Retina (tissue), 1 donor: ENCODE data around the gene KIF3A.

Source experiments
- DNase-seq: peaks from one replicate; pipeline ENCODE4 v3.0.0-alpha.2; 2016

Gene KIF3A

DNA sequence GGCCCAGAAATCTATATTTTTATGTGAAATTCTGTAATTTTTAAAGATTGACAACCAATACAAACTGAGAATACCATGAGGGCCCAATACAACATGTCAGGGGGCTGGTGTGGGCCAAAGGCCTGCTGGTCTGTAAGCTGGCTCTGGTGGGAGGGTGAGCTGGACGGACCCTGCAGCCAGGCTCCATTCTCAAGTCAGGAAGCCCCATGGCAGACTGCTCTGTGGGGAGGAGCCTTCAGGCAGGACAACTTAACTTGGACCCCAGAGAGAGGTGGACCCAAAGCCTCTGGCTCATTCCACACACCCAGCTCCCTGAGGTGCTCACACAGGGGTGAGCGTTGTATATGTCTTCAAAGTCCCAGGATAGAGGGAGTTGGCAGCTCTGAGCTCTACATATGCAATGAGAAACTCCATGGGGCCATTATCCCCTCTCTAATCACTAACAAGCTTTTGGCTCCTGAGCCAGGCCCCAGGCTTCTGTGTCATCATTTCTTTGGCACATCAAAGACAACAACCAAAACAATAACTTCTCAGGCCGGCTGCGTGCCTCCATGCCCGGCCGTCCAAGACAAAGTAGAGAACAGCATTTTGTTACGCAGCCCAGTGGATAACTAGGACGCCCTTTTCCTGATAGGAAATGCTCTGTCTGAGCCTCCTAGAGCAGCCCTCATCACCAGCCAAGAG, 33.3 kb upstream of the KIF3A start:
- DNase-seq = peak; percentile 16

DNA sequence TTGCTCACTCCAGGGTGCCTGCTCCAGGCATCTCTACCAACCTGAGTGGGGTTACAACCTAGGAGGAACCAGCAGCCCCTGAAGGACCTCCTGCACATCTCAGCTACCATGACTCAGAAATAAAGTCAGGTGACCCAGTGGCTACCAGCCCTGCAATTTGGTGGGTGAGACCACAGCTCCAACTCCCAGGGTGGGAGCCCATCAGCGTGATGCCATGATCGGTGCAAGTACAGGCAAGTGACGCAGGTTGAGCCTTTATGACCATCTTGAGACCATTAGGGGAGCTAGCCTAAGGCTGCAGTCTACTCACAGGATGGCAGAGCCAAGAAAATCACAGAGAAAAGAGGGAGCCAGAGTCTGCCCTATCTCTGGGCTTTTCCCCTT, 31.1 kb upstream of the KIF3A start:
- no peak for DNase-seq

DNA sequence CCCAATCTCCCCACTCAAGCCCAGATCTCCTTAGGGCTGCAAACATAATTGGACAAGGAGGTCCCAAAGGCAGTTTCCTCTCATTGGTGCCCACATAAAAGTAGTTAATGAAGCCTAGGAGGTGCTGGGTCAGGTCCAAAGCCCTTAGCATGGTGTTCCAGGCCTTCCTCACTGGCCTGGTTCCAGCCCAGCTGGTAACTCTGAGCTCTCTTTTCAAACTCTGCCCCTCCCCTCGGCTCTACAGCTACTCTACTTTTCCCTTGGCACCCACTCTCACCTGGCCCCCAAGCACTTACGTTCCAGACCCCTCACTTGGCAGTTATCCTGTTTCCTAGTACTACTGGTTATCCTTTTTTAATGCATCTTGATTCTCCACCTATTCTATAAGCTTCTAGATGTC, 29.8 kb upstream of the KIF3A start:
- no peak for DNase-seq

DNA sequence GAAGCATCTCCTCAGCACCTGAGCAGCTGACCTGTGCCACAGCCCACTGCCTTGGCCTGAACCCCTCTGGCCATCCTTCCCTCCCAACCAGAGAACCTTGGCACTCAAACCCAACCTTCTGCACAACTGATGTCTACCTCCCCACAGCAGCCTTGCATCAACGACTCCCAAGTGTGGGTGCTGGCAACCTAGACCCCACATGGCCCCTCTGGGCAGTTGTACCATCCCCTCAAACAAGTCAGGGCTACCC, 29.4 kb upstream of the KIF3A start:
- DNase-seq = no peak

DNA sequence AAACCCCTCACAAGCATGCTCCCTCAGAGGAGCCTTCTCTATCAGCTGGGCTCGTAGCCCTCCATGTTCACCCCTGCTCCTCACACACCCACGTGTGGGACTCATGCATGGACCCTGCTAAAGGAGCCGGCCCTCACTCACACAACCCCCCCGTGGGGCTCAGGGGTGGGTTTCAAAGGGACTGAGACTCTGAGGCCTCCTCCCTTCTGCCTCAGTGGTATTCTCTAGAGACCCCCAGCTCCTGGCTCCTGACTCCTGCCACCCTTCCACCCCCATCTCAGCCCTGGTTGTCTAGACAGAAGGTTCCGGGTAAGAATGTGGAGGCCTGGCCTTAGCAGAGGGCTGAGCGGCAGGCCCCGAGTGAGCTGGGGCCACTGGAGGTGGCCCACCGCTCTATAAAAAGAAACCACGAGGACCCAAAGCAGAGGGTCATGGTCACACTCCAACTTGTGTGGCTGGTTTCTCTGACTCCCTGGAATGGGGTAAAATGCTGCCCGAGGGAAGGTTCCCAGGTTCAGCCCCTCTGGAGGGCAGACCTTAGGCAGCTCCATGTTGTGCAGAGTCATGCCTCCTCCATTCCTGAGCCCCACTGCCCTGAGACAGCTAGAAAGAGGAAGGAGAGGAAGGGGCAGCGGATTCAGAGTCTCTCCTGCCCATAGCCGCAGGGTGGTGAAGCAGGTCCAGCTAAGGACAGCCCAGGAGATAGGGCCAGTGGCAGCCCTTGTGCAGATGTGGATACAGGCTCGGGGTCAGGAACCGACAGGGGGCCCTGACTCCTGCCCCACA, 28.9 kb upstream of the KIF3A start:
- DNase-seq = no peak

DNA sequence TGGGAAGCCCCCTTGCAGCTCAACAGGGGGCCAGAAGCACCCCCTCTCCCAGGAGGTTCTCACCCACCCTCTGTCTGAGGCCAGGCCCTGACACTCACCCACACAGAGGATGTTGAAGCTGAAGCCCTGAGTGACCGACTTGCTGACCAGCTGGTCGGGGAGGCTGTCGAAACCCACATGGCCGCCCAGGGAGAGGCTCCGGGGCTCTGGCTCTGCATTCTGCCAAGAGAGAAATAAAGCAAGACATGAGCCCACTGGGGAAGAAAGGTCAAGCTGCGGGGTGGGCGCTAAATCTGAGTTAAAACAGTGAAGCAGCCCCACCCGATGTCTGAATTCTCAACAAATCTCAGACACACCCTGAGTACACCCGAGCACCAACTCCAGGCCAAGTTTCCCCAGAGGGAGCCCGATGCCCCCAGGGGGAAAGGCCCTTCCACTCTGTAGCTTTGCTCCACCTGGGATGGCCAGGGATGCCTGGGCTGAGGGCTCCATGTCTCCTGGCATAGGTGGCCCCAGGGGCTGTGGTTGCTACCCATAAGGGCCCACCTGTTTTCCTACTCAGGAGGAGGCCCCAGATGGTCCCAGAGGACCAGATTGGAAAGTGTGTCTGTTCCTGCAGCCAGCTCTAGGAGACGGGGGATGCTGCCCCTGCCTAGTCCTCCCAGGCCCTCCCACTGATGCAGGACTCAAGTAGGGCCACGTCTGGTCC, 28.1 kb upstream of the KIF3A start:
- DNase-seq = no peak

- no peak for DNase-seq
Measured at GRCh38 chr5:132764671-132765238, 27.4 kb upstream of the KIF3A start.

DNA sequence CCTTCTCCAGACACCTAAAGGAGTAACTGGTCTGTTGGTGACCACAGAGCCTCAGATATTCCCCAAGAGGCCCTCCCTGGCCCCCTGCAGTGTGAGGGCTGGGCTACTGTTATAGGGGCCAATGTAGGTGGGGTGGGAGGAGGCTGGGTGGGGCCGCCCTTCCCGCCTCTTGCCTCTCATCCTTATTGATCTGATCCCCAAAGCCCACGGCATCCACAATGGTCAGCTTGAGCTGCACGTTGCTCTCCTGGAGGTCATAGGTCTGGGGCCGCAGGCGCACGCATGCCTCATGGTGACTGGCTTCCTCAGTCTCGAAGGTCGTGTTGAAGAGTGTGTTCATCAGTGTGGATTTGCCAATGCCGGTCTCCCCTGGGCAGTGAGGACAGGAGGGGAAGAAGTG, 26.7 kb upstream of the KIF3A start:
- no peak for DNase-seq

DNA sequence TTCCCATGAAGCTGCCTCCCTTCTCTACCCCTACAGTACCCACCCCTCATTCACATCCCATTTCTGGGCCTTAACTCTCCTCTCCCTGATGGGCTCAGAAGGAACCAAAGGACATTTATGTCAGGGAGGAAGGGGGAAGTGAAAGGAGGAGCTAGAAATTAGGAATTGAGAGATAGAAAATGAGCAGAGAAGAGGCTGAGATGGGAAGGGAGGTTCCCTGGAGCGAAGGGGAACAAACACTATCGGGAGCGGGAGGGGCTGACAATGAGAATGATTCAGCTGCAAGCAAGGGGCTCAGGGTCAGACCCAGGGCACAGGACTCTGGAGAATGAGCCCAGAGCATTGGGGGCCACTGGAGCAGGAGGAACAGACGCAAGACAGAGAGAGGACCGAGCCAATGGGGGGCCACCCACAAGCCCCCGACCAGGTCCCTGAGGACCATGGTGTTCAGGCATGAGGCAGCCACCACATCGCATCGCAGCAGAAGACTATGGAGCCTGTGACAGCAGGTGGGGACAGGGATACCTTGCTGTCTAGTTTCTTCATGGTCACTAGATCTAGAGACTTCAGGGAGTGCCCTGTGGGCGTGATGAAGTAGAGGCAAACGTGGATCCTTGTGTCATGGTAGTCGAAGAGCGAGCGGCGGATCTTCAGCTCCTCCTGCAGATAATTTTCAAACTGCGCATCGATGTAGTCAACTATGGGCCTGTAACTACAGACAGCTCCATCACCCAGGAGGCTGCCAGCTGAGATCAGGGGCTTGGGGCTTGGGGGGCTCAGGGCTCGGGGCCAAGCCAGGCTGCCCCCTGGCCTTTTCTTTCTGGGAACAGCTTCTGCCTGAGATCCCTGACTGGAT, 26.1 kb upstream of the KIF3A start:
- DNase-seq = no peak

DNA sequence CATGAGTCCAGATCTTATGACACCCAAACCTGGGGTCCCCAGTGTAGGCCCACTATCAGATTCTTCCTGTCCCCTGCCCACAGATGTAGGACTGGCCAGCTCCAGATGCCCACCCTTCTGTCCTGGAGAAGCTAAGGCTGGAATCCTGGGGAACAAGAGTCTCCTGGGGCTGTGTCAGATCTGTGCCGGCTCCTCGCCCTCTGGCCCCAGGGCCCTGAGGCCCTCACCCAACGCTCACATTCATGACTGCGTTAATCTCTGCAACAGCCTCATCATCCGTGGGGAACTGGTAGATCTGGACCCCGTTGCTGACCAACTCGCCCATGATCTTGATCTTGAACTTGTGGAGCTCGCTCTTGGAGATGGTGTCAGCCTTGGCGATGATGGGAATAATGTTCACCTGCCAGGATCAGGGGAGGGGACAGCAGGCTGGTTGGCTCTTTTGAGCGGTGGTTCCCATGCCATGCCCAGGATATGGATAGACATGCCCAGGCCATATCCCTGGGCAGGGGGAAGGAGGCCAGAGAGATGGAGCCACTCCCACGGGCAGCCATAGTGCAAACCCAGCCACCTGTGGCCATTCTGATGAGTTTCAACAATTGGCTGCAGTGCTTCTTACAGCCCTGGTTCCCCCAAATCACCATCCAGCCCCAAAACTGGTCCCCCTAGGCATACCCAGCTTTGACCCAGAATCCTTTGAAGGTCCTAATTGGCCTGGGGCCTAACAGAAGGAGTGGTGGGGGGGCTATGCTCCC, 25.1 kb upstream of the KIF3A start:
- DNase-seq = no peak

DNA sequence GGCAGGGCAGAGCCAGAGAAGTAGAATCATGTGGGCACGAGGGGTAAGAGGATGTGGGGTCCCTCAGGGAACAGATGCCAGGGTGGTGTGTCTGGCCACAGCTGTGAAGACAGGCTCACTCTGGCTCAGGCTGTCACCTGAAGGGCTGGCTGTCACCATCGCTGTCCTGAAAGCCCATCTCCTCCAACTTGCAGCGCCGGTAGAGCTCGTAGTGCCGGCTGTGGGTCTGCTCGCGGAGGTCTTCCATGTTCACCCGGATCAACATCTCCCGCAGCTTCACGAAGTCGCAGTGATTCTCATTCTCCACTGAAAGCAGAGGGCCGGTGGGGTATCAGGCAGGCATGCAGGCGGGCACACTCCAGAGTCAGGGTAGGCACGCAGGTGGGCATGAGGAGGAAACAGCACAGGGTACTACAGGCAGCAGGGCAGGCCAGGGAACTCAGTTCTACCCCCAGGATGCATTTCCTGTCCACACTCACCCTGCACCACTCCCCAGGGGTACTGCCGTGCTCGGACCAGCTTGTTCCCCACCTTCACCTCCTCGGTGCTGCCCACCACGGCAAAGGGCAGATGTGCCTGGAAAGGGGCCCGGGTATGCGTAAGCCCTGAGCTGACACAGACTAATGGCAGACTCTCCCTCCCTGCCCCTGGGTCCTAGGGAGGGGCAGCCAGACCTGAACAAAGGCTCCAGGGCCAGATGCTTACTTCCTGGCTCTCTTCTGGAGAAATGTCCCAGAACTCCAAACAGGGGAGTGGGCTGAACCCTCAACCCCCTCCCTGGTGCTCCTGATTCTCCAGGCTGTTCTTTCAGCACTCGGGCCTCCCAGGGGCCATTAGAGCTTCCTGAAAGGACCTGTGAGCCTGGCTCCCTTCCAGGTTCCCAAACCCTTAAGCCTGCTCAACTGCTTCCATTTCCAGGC, 24.2 kb upstream of the KIF3A start:
- no peak for DNase-seq

DNA sequence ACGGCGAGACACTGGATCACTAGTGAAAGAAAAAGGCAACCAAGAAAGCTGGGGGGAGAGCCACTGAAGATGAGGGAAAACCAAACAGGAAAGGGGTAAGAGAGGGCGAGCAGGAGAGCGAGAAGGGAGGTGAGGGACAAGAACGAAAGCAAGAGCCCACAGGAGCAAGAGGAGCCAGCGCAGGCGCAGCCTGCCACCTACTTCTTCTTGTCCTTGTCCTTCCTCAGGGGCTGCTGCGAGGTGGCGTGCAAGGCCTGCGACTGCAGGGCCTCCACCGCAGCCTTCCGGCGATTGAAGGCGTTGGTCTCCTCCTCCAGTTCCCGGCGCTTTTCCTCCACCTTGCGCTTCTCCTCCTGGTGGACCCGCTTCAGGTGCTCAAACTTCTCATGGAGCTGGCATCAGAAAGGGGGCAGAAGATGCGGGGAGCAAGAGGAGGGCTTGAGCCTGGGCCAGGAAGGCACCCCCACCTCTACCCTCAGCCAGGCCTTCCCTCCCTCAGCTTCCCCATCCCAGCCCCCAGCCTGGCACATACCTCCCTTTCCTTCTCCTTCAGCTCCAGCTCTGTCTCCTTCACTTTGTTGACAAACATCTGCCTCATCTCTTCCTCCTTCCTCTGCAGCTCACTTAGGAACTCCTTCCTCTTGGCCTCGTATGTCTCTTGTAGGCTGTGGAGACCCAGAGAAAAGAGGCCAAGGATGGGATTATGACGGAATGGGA, 23.4 kb upstream of the KIF3A start:
- no peak for DNase-seq

- no peak for DNase-seq
Measured at GRCh38 chr5:132760049-132760420, 22.7 kb upstream of the KIF3A start.

DNA sequence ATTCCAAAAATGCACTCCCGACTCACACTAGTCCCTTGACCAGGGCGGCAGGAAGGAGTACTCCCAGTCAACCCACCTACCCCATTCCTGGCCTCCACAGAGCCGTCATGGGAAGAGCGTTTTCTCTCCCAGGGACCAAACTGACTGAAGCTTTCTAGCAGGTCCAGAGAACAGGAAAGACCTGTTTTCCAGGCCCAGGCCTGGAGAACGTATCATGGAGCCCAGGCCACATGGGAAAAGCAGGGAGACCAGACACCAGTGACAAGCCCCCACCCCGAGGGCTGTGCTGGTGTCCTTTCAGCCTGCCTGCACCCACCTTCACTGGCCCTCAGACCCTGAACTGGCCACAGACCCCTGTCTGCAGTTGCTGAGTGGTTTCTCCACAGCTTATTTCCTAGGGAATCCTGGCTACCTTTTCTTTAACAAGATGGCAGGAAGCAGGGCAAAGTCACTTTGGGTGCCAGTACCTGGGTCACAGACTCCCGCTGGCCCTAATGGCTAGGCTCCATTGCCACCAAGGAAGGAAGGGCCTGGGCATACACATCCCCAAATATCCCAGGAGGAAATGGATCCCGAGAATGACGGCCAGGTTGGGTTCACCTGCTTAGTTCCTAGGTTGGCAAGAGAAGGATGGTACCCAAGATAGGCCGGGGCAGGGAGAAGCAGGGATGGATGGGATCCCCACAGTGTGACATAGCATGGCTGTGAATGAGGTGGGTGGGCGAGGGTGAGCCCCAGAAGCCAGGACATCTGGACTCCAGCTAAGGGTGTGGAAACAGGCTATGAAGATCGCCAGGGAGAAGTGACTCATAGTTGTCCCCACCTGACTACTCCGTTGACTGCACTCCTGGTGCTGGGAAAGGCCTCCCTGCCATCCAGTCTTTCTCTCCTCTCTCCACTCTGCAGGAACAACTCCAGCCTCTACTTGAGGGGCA, 22.0 kb upstream of the KIF3A start:
- DNase-seq = no peak

DNA sequence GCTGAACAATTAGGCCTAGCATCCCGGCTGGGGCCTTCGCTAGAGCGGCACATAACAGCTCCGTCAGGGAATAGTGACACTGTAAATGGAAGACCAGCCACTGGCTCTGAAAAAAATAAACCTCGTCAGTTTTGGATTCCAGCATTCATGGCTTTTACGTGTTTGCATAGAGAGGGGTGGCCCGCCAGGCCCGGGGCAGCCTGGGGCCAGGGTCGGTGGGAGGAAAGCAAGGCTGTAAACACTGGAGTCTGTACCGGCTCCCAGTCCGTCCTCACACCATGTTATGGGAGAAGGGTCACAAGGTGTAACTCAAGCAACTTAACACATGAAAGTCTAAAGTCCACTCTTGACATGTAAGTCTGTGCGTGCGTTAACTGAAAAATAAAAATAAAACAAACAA, 21.1 kb upstream of the KIF3A start:
- DNase-seq = no peak

DNA sequence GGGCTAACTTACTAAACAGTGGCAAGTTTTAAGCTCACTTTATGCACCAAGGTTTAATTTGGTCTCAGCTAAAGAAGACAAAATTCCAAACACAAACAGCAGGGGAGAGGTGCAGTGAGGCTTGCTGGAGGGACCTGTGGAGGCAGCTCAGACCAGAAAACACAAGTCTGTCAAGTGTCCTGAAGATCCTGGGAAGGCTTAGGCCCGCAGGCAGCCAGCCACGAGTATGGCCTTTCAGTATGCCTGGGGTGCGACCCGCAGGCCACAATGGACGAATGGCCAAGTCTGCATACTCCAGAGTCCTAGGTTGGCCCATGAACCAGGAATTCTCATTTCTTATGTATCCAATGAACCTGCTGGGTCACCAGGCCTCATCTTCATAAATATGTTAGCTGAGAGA, 19.2 kb upstream of the KIF3A start:
- DNase-seq = no peak

DNA sequence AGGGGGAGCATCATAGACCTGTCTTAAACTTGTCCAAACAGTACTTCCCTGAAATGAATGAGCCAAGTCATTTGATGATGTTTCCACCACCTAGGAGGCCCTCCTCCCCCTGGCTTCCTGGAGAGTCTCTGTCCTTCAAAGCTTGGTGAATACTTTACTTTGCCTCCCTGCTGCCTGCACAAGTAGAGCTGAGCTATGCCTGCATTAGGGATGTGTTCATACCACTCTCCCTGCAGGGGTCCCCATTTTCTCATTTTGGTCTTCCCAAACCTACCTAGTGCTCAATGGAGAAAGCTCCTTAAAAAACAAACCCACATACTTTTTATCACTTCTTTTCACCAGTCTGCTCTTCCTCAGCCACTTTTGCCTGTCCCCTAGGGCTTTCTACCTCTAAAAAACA, 17.6 kb upstream of the KIF3A start:
- DNase-seq = no peak

DNA sequence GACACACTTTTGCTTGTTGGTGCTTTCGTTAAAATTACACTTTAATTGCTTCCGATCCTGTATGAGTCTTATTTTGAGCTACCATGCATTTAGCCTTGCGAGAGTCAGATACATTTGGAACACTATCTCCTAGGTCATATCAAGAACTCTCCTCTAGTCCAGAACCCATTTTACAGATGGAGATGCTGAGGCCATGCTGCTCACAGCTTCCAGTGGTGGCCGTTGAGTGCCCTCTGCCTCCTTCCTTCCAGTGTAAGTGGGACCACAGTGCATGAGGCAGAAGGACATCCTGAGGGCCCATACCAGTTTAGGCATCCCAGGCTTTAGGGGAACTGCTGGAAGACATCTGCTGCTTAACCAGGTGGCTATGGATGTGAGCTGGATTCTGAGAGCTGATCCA, 16.8 kb upstream of the KIF3A start:
- DNase-seq = no peak
